DMS53 (cell line): ENCODE measurements around the gene ZNF587B.
"Not testable (repeated sequence)": the region's sequence is repeated elsewhere in the genome, so short reads cannot be mapped to it uniquely, and the experiment has no call there.

ENCODE experiments used
- DNase-seq: peaks from one replicate; lab custom pipeline; 2025; lab: John Stamatoyannopoulos, UW

The ZNF587B gene

GRCh38 chr19:57830071-57830602 lies at the start of gene ZNF587B:
Gene ZNF587B (plus strand): TSS chr19:57830299. CDS start chr19:57830529, 230 bp downstream.
- DNase-seq: peak; percentile 60

DNA sequence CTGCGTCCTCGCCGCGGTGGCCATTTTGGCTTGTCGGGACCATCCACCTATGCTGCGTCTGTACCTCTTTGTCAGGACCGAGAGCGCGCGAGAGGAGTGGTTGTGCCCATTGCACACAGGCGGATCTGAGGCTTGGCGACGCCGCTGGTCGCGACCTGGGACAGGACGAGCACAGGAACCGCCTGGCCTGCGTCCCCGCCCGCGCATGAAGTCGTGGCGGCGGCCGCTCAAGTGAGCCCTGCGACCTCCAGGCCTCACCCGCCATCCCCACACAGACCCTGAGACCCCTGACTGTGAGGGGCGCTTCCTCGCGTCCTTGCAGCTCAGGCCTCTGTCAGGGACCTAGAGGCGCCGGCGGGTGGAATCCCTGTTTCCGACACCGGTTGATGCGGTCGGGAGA lies 43.8 kb upstream of the ZNF587B start:
- DNase-seq: no peak

DNA sequence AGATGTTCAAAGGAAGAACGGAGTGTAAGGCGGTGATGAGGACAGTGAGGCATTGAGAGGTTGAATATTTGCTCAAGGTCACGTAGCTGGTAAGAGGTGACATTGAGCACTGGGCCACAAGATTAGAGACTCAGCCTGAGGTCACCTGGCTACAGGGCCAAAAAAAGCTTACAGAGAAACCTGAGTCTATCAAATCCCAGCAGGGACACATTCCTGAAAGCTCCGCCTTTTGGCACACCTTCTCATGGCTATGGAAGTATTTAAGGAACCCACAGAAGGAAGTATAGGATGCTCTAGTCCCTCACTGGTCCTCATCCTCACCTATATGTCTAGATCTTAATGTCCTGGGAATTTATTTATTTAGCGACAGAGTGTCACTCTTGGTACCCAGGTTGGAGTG lies 43.2 kb upstream of the ZNF587B start:
- no peak for DNase-seq

- DNase-seq: peak; percentile 22
Measured at GRCh38 chr19:57788114-57788692, 41.9 kb upstream of the ZNF587B start.

DNA sequence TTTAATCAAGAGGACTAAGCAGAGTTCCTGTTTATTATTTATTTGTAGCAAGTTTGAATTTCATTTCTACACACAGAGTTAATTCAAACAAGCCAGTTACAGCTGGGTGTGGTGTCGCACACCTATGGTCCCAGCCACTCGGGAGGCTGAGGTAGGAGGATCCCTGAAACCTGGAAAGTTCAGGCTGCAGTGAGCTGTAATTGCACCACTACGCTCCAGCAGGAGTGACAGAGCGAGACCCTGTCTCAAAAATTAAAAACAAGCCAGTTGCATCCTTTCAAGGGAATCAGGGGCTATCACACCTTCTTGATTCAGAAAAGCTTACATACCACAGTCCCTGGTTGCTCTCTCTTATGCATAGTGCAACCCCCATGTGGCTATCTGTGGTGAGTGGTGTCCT lies 40.8 kb upstream of the ZNF587B start:
- no peak for DNase-seq

GRCh38 chr19:57796580-57796979 lies 33.5 kb upstream of the ZNF587B start:
- not testable (repeated sequence) for DNase-seq

DNA sequence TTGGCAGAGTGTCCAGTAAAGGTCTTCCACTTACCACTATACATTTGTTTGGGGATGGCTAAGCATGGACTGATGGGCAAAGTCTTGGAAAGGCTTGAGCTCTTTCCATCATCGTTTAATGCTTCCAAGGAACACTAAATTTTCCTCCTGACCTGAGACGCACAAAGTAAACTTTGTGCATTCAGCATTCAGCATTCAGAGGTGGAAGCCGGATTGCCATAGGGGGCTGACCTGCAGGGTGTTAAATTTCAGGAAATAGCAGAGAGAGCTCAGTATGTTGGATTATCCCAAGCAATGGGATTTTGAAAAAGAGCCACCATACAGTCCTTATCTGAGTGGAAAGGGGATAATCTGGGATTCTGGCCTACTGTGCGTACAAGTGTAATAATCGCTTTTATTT lies 29.4 kb upstream of the ZNF587B start:
- no peak for DNase-seq

GRCh38 chr19:57802269-57802668 lies 27.8 kb upstream of the ZNF587B start:
- DNase-seq: no peak

GRCh38 chr19:57803265-57803593 lies 26.9 kb upstream of the ZNF587B start:
- DNase-seq: no peak

DNA sequence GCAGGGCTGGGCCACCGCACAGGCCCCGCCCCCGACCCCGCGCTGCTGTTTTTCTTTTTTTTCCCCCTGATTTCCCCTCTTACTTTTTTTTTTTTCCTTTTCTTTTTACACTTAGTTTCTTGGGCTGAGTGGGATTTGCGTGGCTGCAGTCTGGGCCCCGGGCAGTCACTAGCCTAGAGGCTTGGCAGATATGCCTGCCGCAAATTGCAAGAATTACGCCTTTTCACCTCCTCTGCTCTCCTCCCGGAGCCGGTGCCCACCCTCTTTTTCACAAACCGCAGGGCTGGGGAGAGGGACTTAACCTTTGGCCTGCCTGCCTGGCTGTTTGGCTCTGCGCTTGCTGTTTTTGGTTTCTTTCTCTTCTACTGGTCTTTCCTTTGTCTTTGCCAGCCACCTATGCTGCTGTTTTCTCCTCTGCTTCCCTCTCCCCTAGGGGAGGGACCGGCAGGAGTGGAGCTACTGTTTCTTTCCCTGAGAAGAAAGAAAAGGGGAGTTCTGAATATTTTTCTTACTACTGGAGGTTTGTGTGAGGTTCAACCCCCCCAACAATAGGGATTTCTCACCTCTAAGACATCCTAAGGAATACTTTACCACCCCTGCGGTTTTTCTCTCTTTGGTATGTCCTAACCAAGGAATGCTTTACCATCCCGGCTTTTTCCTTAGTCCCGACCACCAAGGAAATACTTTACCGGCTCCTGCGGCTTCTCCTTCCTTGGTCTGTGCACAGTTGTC lies 26.3 kb upstream of the ZNF587B start:
- peak; percentile 53 for DNase-seq

- DNase-seq: no peak
Measured at GRCh38 chr19:57807541-57807940, 22.6 kb upstream of the ZNF587B start.

DNA sequence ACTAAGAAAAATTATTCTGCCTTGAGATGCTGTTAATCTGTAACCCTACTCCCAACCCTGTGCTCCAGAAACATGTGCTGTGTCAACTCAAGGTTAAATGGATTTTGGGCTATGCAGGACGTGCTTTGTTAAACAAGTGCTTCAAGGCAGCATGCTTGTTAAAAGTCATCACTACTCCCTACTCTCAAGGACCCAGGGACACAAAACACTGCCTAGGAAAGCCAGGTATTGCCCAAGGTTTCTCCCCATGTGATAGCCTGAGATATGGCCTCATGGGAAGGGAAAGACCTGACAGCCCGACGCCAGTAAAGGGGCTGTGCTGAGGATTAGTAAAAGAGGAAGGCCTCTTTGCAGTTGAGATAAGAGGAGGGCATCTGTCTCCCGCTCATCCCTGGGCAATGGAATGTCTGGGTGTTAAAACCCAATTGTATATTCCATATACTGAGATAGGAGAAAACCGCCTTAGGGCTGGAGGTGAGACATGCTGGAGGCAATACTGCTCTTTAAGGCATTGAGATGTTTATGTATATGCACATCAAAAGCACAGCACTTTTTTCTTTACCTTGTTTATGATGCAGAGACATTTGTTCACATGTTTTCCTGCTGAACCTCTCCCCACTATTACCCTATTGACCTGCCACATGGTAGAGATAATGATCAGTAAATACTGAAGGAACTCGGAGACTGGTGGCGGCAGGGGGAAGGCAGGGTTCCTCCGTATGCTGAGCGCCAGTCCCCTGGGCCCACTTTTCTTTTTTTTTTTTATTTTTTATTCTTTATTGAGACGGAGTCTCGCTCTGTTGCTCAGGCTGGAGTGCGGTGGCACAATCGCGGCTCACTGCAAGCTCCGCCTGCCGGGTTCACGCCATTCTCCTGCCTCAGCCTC lies 19.4 kb upstream of the ZNF587B start:
- DNase-seq: not testable (repeated sequence)

DNA sequence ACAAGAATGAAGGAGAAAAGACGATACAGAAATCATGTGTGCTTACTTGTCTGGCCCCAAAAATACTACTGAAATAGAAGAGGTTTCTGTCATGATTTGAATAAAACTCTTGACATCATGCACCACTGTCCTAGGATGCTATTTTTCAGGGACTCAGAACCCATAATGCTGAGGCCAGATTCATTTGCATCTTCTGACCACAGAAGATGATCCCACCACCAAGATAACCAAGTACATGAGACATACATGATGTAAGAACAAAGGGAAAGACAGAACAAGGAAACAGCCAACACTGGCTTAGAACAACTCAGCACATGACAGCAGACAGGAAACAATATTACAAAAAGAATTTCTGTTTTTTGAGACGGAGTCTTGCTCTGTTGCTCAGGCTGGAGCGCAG lies 17.9 kb upstream of the ZNF587B start:
- DNase-seq: no peak

GRCh38 chr19:57812975-57813820 lies 16.9 kb upstream of the ZNF587B start:
- DNase-seq: not testable (repeated sequence)

GRCh38 chr19:57813919-57814504 lies 16.1 kb upstream of the ZNF587B start:
- DNase-seq: peak; percentile 45

GRCh38 chr19:57814505-57815246 lies 15.4 kb upstream of the ZNF587B start, which contains the start of gene ZNF552:
Gene ZNF552 (minus strand): TSS chr19:57814913. CDS start chr19:57814743, 170 bp downstream.
- peak; percentile 97 for DNase-seq

GRCh38 chr19:57815247-57816075 lies 14.6 kb upstream of the ZNF587B start:
- peak; percentile 30 for DNase-seq

DNA sequence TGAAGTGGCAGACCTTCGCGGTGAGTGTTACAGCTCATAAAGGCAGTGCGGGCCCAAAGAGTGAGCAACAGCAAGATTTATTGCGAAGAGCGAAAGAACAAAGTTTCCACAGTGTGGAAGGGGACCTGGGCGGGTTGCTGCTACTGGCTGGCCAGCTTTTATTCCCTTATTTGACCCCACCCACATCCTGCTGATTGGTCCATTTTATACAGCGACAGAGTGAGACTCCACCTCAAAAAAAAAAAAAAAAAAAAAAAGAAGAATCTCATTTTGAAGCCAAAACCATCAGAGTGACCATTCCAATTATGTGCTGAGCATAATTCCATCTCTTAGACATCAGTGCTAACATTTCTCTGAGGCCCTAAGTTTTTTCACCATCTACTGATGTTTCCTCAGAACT lies 13.4 kb upstream of the ZNF587B start:
- DNase-seq: no peak

- no peak for DNase-seq
Measured at GRCh38 chr19:57817976-57818375, 12.1 kb upstream of the ZNF587B start.

DNA sequence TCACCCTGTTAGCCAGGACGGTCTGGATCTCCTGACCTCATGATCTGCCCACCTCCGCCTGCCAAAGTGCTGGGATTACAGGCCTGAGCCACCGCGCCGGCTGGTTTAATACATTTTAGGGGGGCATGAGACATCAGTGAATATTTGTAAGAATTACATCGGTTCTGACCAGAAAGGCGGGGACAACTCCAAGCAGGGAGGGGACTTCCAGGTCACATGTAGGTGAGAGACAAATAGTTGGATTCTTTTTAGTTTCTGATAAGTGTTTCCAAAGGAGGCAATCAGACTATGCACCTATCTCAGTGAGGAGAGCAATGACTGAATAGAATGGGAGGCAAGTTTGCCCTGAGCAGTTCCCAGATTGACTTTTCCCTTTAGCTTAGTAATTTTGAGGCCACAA lies 11.7 kb upstream of the ZNF587B start:
- peak; percentile 18 for DNase-seq
